HEK293 (cell line): ENCODE measurements around the gene PIGX.

ENCODE experiments used
- CTCF ChIA-PET: fragments of 350-600 bp; formaldehyde crosslinking; extraction: SDS; loops from one replicate; lab custom pipeline; 2021; ENCODE audit warnings: antibody characterized with exemption; lab: Yijun Ruan, JAX
- POLR2A ChIA-PET: fragments of 300-600 bp; formaldehyde crosslinking; extraction: SDS; loops from one replicate; lab custom pipeline; 2020; ENCODE audit warnings: antibody characterized with exemption, inconsistent platforms; lab: Yijun Ruan, JAX
- H3K27ac ChIP-seq: fragments of 200-500 bp; sonication (Bioruptor generic); 2 replicates; pipeline ENCODE4 v1.5.1; 2014; ENCODE audit warnings: low read depth, low read length, control low read depth, inconsistent platforms; ENCODE audit errors: extremely low read depth
- H3K36me3 ChIP-seq, 2 experiments: fragments of 200-500 bp in 1 of 2; sonication (Bioruptor generic) in 1 of 2; 1 replicate in 1 of 2; 2 replicates in 1 of 2; pipeline ENCODE4 v1.5.1; 2014 to 2017; ENCODE audit warnings: inconsistent platforms in 2 of 2, low read length in 2 of 2; ENCODE audit not compliant: control insufficient read depth in 2 of 2, insufficient read depth in 1 of 2
- H3K4me1 ChIP-seq: fragments of 200-500 bp; sonication (Bioruptor generic); 2 replicates; pipeline ENCODE4 v1.5.1; 2014; ENCODE audit warnings: mild to moderate bottlenecking, low read length, inconsistent platforms; ENCODE audit not compliant: control insufficient read depth, insufficient read depth
- H3K4me3 ChIP-seq: 2 replicates; pipeline ENCODE4 v1.5.1; 2011; ENCODE audit warnings: low read depth, mild to moderate bottlenecking, control low read depth, low read length, moderate library complexity
- H3K9me3 ChIP-seq: fragments of 200-500 bp; sonication (Bioruptor generic); 2 replicates; pipeline ENCODE4 v1.5.1; 2014; ENCODE audit warnings: low read depth, low read length, inconsistent platforms; ENCODE audit not compliant: control insufficient read depth, insufficient read depth
- MEIS1 ChIP-seq: sonication (generic); formaldehyde crosslinking; IDR thresholded peaks from 2 replicates; pipeline ENCODE4 v1.8.1; 2022; ENCODE audit warnings: missing genetic modification reagents, mild to moderate bottlenecking, borderline replicate concordance
- SALL2 ChIP-seq: fragments of 450-650 bp; formaldehyde crosslinking; IDR thresholded peaks from 2 replicates; pipeline ENCODE4 v1.5.0; 2017; ENCODE audit warnings: missing biosample characterization, mild to moderate bottlenecking, missing genetic modification characterization, borderline replicate concordance
- ZBTB10 ChIP-seq: fragments of 450-650 bp; formaldehyde crosslinking; IDR thresholded peaks from 2 replicates; pipeline ENCODE4 v1.5.1; 2016; ENCODE audit warnings: missing biosample characterization, missing genetic modification characterization
- ZBTB26 ChIP-seq: fragments of 450-650 bp; formaldehyde crosslinking; optimal IDR thresholded peaks from 2 replicates; pipeline ENCODE3; 2016; ENCODE audit warnings: missing biosample characterization, mild to moderate bottlenecking, missing genetic modification characterization
- ZNF2 ChIP-seq: fragments of 450-650 bp; formaldehyde crosslinking; IDR thresholded peaks from 2 replicates; pipeline ENCODE4 v1.5.1; 2016; ENCODE audit warnings: missing biosample characterization, missing genetic modification characterization
- ZNF223 ChIP-seq: fragments of 450-650 bp; formaldehyde crosslinking; IDR thresholded peaks from 2 replicates; pipeline ENCODE4 v1.5.1; 2016; ENCODE audit warnings: missing biosample characterization, missing genetic modification characterization
- ZNF335 ChIP-seq: fragments of 450-650 bp; formaldehyde crosslinking; conservative IDR thresholded peaks from 2 replicates; pipeline ENCODE4 v1.5.1; 2016; ENCODE audit warnings: missing biosample characterization, missing genetic modification characterization
- ZNF350 ChIP-seq: fragments of 450-650 bp; formaldehyde crosslinking; IDR thresholded peaks from 2 replicates; pipeline ENCODE4 v1.5.0; 2017; ENCODE audit warnings: missing biosample characterization, mild to moderate bottlenecking, missing genetic modification characterization
- ZNF354C ChIP-seq: fragments of 450-650 bp; formaldehyde crosslinking; IDR thresholded peaks from 2 replicates; pipeline ENCODE4 v1.5.1; 2016; ENCODE audit warnings: missing biosample characterization, missing genetic modification characterization, low read depth, borderline replicate concordance
- ZNF558 ChIP-seq: fragments of 450-650 bp; formaldehyde crosslinking; IDR thresholded peaks from 2 replicates; pipeline ENCODE4 v1.5.1; 2016; ENCODE audit warnings: missing biosample characterization, missing genetic modification characterization
- ZNF560 ChIP-seq: fragments of 450-650 bp; formaldehyde crosslinking; IDR thresholded peaks from 2 replicates; pipeline ENCODE4 v1.5.1; 2017; ENCODE audit warnings: missing biosample characterization, missing genetic modification characterization, borderline replicate concordance
- ZNF571 ChIP-seq: fragments of 450-650 bp; formaldehyde crosslinking; IDR thresholded peaks from 2 replicates; pipeline ENCODE4 v1.5.0; 2017; ENCODE audit warnings: missing biosample characterization, missing genetic modification characterization
- ZNF785 ChIP-seq: fragments of 450-650 bp; formaldehyde crosslinking; IDR thresholded peaks from 2 replicates; pipeline ENCODE4 v1.5.1; 2016; ENCODE audit warnings: missing biosample characterization, missing genetic modification characterization
- ZNF837 ChIP-seq: fragments of 450-650 bp; formaldehyde crosslinking; IDR thresholded peaks from 2 replicates; pipeline ENCODE4 v1.5.1; 2016; ENCODE audit warnings: missing biosample characterization, missing genetic modification characterization
- TF ChIP-seq, protein P1 (sequence below): fragments of 450-650 bp; formaldehyde crosslinking; IDR thresholded peaks from 2 replicates; pipeline ENCODE4 v1.5.1; 2016; ENCODE audit warnings: missing biosample characterization, missing genetic modification characterization, low read depth

The PIGX gene

GRCh38 chr3:196735751-196736150 lies 23.6 kb downstream of the PIGX start:
- CTCF ChIA-PET: interaction anchor here (0.7 kb wide), 1 partner anchor 102 kb away, joined by 3 read pairs; no protein-coding TSS in a partner anchor
- Histone ChIP-seq H3K36me3 (peaks cover 9 to 34% of the 10 kb centered on the region in 2 experiments; a peak in 2 of 3 replicates), H3K4me3 (no peak overlapping the region), H3K27ac (no peak overlapping the region), H3K4me1 (no peaks in the 10 kb centered on the region), H3K9me3 (no peaks in the 10 kb centered on the region)
- POLR2A ChIA-PET: no interaction called here
- TF ChIP-seq, protein P1, sequence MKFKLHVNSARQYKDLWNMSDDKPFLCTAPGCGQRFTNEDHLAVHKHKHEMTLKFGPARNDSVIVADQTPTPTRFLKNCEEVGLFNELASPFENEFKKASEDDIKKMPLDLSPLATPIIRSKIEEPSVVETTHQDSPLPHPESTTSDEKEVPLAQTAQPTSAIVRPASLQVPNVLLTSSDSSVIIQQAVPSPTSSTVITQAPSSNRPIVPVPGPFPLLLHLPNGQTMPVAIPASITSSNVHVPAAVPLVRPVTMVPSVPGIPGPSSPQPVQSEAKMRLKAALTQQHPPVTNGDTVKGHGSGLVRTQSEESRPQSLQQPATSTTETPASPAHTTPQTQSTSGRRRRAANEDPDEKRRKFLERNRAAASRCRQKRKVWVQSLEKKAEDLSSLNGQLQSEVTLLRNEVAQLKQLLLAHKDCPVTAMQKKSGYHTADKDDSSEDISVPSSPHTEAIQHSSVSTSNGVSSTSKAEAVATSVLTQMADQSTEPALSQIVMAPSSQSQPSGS (tag by site-specific recombination): peak; percentile 43
- TF ChIP-seq ZNF350: no peak

GRCh38 chr3:196736670-196737374 lies 24.6 kb downstream of the PIGX start:
- no peaks in the 10 kb centered on the region; the same call in 1 of the 2 replicates for H3K4me1 ChIP-seq
- ChIA-PET POLR2A (no interaction called here), CTCF (no interaction called here)
- peaks cover 5 to 26% of the 10 kb centered on the region in 2 experiments; a peak in 2 of 3 replicates for H3K36me3 ChIP-seq
- H3K27ac ChIP-seq: no peak overlapping the region
- no peak overlapping the region for H3K4me3 ChIP-seq
- TF ChIP-seq ZBTB26 (tag by site-specific recombination): no peak
- peak; percentile 90 for TF ChIP-seq ZNF558 (tag by site-specific recombination)
- TF ChIP-seq ZNF571 (tag by site-specific recombination): no peak
- no peaks in the 10 kb centered on the region for H3K9me3 ChIP-seq

DNA sequence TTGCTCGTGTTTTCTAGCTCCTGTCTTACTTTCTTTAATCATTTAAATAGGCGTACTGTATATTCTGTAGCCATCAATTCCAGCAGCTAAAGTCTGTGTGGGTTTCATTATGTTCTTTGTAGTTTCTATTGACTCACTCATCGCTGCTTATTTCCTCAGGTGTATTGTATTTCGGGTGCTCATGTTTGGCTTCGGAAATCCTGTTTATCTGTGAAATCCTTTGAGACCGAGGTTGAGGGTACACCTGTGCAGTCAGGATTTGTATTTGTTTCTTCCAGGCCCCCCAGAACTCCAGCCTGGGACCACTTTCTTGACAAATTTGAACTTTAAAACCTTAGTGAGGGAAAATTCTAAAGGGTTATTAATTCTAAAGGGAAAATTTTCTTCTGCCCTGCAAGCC lies 25.5 kb downstream of the PIGX start:
- Histone ChIP-seq H3K36me3 (peaks cover 5 to 22% of the 10 kb centered on the region in 2 experiments; a peak in 2 of 3 replicates), H3K4me3 (no peak overlapping the region), H3K4me1 (no peaks in the 10 kb centered on the region; the same call in 1 of the 2 replicates), H3K27ac (no peak overlapping the region), H3K9me3 (no peaks in the 10 kb centered on the region)
- TF ChIP-seq ZNF354C (tag by site-specific recombination): no peak
- TF ChIP-seq ZNF785: no peak
- no peak for TF ChIP-seq ZNF558 (tag by site-specific recombination)
- no peak for TF ChIP-seq ZNF837 (tag by site-specific recombination)
- TF ChIP-seq ZNF2 (tag by site-specific recombination): no peak
- no peak for TF ChIP-seq SALL2 (tag by site-specific recombination)
- TF ChIP-seq MEIS1: no peak
- no peak for TF ChIP-seq ZNF560 (tag by site-specific recombination)
- TF ChIP-seq ZNF223 (tag by site-specific recombination): no peak
- TF ChIP-seq ZNF335 (tag by site-specific recombination): no peak
- TF ChIP-seq ZBTB10: no peak
- ChIA-PET CTCF (no interaction called here), POLR2A (no interaction called here)
